ENCODE data around the gene PABPN1L. TPM values are rescaled to one million over a fixed set of nuclear protein-coding genes. Genes with fewer than 3 reads are reported as not detected.

The PABPN1L gene
- total and polyA plus RNA-seq, 2 of the 8 experiments (the other 6 are each of a cell fraction or from before 2014, with no cell fraction given) = not detected

- WGBS, 2 experiments (ENCODE audit: extremely low coverage in 1 of 2, insufficient coverage in 1 of 2, insufficient read length in 1 of 2, insufficient replicate concordance in 2 of 2, low coverage in 1 of 2, low lambda C conversion rate in 2 of 2, missing lambda C conversion rate in 1 of 2) = 90% methylated on average over 16 of the region's 16 CpGs; no CpG with 5 or more reads in 1 of the 2 experiments
- TF ChIP-seq SAP30 (IDR thresholded peaks at IDR 0.05; ENCODE audit: insufficient read depth, insufficient replicate concordance, low read length) (no peak), HDAC2 (IDR thresholded peaks at IDR 0.05; ENCODE audit: borderline replicate concordance in 1 of 2, low read depth in 2 of 2, low read length in 2 of 2) (no peak), POU5F1 (IDR thresholded peaks at IDR 0.05; ENCODE audit: low read depth, low read length) (no peak), EZH2 (IDR thresholded peaks at IDR 0.05; ENCODE audit: low read depth, low read length, severe bottlenecking) (no peak), SP2 (IDR thresholded peaks at IDR 0.05; ENCODE audit: low read length) (no peak), POLR2A (IDR thresholded peaks at IDR 0.05; ENCODE audit: control extremely low read depth in 1 of 2, low read depth in 2 of 2, low read length in 2 of 2) (no peak), SP1 (IDR thresholded peaks at IDR 0.05; ENCODE audit: low read depth, low read length) (no peak), HDAC6 (IDR thresholded peaks at IDR 0.05; ENCODE audit: low read depth, low read length) (no peak), BRCA1 (IDR thresholded peaks at IDR 0.05; ENCODE audit: low read depth, low read length) (no peak), SIX5 (IDR thresholded peaks at IDR 0.05; ENCODE audit: low read depth, low read length) (no peak), MAX (IDR thresholded peaks at IDR 0.05) (no peak), KDM4A (IDR thresholded peaks at IDR 0.05; ENCODE audit: low read depth, low read length, severe bottlenecking) (no peak), RNF2 (IDR thresholded peaks at IDR 0.05; ENCODE audit: borderline replicate concordance, low read depth, low read length, missing control alignments, poor library complexity, severe bottlenecking) (no peak), SRF (IDR thresholded peaks at IDR 0.05; ENCODE audit: low read depth, low read length) (no peak)
Observed at GRCh38 chr16:88891083-88891482, 24.6 kb upstream of the PABPN1L start.

More at GRCh38 chr16:88891083-88891482, 24.6 kb upstream of the PABPN1L start:
- H4K91ac ChIP-seq (replicated peaks; ENCODE audit: insufficient read length, low read length) = no peak overlapping the region
- POLR2A ChIA-PET (ENCODE audit: partially characterized antibody) = interaction anchor here (0.7 to 1.4 kb wide), 3 partner anchors 8 to 174 kb away, joined by 3 to 8 read pairs (median 3); no protein-coding TSS in a partner anchor
- H3K23me2 ChIP-seq (ENCODE audit: low read depth, low read length) = no peaks in the 10 kb centered on the region
- no peak overlapping the region for H3K4me2 ChIP-seq (ENCODE audit: insufficient read depth in 1 of 2, low read depth in 2 of 2, low read length in 2 of 2)
- H3K14ac ChIP-seq (ENCODE audit: insufficient read length) = no peak overlapping the region
- CTCF ChIA-PET (ENCODE audit: partially characterized antibody) = interaction anchor here (0.7 to 1.4 kb wide), 3 partner anchors 11 to 206 kb away, joined by 3 read pairs; no protein-coding TSS in a partner anchor
- no peak overlapping the region for H2AK5ac ChIP-seq (ENCODE audit: low read depth, low read length)
- H3K27me3 ChIP-seq (replicated peaks in 1 of 4; ENCODE audit: control insufficient read depth in 3 of 4, extremely low read depth in 1 of 4, insufficient read depth in 3 of 4, low read length in 3 of 4) = 0 out of 7 replicates have a peak, but pooled peaks cover 0 to 2% (median 0%) of the 10 kb centered on the region in 4 experiments
- no peaks in the 10 kb centered on the region for H3K36me3 ChIP-seq (ENCODE audit: control insufficient read depth in 2 of 4, insufficient read depth in 4 of 4, low read length in 3 of 4)
- H3K4me3 ChIP-seq (ENCODE audit: extremely low read depth in 1 of 4, insufficient read depth in 2 of 4, low read depth in 3 of 4, low read length in 4 of 4) = no peak overlapping the region
- no peaks in the 10 kb centered on the region for H3K79me1 ChIP-seq (ENCODE audit: low read depth, low read length)
- H4K8ac ChIP-seq (ENCODE audit: extremely low read depth, insufficient read depth, low read length) = peak overlapping the region; percentile 80
- H2BK15ac ChIP-seq (ENCODE audit: low read length) = no peak overlapping the region
- no peak for DNase-seq (ENCODE audit: low read depth in 1 of 2, low spot score in 2 of 2)
- no peak overlapping the region for H2BK120ac ChIP-seq (replicated peaks; ENCODE audit: low read depth, low read length)
- no peak for FAIRE-seq
- H3K18ac ChIP-seq (ENCODE audit: extremely low read depth, low read length) = no peak overlapping the region
- no peak overlapping the region for H2BK20ac ChIP-seq (ENCODE audit: low read length)
- peaks cover 0 to 4% (median 0%) of the 10 kb centered on the region in 4 experiments; a peak in 1 of 7 replicates for H3K4me1 ChIP-seq (replicated peaks in 1 of 4; ENCODE audit: control insufficient read depth in 3 of 4, insufficient read depth in 4 of 4, low read length in 3 of 4)
- H3K56ac ChIP-seq (replicated peaks; ENCODE audit: insufficient read length, low read depth, low read length) = no peak overlapping the region
- no peak overlapping the region for H2AFZ ChIP-seq (ENCODE audit: low read length)
- H3K4ac ChIP-seq (replicated peaks; ENCODE audit: insufficient read length, low read depth, low read length) = no peak overlapping the region
- no peak overlapping the region for H2BK5ac ChIP-seq (ENCODE audit: low read depth, low read length)
- no peak overlapping the region for H3K9ac ChIP-seq (replicated peaks in 1 of 4; ENCODE audit: extremely low read depth in 1 of 4, low read depth in 3 of 4, low read length in 3 of 4)
- H3K9me3 ChIP-seq (ENCODE audit: insufficient read depth in 2 of 2, low read depth in 1 of 2, low read length in 1 of 2) = no peaks in the 10 kb centered on the region
- no peak overlapping the region for H3K27ac ChIP-seq (ENCODE audit: low read depth, low read length)
- no peak overlapping the region for H2BK12ac ChIP-seq (ENCODE audit: low read depth, low read length)
- no peak overlapping the region for H4K5ac ChIP-seq (ENCODE audit: insufficient read length, low read depth, low read length)
- no peaks in the 10 kb centered on the region for H3K79me2 ChIP-seq (ENCODE audit: control insufficient read depth in 1 of 2, insufficient read depth in 2 of 2, low read length in 2 of 2)
- no peaks in the 10 kb centered on the region for H4K20me1 ChIP-seq (replicated peaks in 1 of 2; ENCODE audit: control insufficient read depth in 1 of 2, insufficient read depth in 2 of 2, low read length in 2 of 2)
- no peak overlapping the region for H3K23ac ChIP-seq (ENCODE audit: insufficient read length)

Data from H1 (cell line).